OCI-LY7 (cell line): ENCODE data around the gene FMC1.
"Not testable (repeated sequence)": the region's sequence is repeated elsewhere in the genome, so short reads cannot be mapped to it uniquely, and the experiment has no call there.

Experiments
- EZH2phosphoT487 ChIP-seq: fragments of 200-600 bp; sonication (generic); IDR thresholded peaks from 2 replicates; pipeline ENCODE4 v1.6.1; 2018; ENCODE audit warnings: low read depth, borderline replicate concordance, mild to moderate bottlenecking, mixed run types, antibody characterized with exemption, low read length, moderate library complexity, mixed read lengths
- TF ChIP-seq, protein P1 (sequence below): fragments of 200-600 bp; sonication (generic); conservative IDR thresholded peaks from 2 replicates; pipeline ENCODE4 v1.5.1; 2014; ENCODE audit warnings: mild to moderate bottlenecking, antibody characterized with exemption, low read length, moderate library complexity, mixed read lengths

DNA sequence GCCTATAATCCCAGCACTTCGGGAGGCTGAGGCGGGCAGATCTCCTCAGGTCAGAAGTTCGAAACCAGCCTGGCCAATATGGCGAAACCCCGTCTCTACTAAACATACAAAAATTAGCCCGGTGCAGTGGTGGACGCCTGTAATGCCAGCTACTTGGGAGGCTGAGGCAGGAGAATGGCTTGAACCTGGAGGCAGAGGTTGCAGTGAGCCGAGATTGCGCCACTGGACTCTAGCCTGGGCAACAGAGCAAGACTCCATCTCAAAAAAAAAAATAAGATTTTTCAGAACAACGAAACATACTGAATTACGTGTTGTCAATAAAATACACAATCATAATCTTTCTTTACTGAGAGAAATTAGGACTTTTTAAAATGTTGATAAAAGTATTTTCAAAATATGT lies 16.4 kb upstream of the FMC1 start:
- TF ChIP-seq, protein P1, sequence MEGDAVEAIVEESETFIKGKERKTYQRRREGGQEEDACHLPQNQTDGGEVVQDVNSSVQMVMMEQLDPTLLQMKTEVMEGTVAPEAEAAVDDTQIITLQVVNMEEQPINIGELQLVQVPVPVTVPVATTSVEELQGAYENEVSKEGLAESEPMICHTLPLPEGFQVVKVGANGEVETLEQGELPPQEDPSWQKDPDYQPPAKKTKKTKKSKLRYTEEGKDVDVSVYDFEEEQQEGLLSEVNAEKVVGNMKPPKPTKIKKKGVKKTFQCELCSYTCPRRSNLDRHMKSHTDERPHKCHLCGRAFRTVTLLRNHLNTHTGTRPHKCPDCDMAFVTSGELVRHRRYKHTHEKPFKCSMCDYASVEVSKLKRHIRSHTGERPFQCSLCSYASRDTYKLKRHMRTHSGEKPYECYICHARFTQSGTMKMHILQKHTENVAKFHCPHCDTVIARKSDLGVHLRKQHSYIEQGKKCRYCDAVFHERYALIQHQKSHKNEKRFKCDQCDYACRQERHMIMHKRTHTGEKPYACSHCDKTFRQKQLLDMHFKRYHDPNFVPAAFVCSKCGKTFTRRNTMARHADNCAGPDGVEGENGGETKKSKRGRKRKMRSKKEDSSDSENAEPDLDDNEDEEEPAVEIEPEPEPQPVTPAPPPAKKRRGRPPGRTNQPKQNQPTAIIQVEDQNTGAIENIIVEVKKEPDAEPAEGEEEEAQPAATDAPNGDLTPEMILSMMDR: not testable (repeated sequence)
- not testable (repeated sequence) for TF ChIP-seq EZH2phosphoT487
